ENCODE data around the gene GAREM1. TPM values are rescaled to one million over a fixed set of nuclear protein-coding genes. Genes with fewer than 3 reads are reported as not detected.
"Not testable (repeated sequence)": the region's sequence is repeated elsewhere in the genome, so short reads cannot be mapped to it uniquely, and the experiment has no call there.

GAREM1 gene
- total RNA-seq, 4 donors from 2014 or later, result 23.6 to 29.9 (median 29.1) TPM

DNA sequence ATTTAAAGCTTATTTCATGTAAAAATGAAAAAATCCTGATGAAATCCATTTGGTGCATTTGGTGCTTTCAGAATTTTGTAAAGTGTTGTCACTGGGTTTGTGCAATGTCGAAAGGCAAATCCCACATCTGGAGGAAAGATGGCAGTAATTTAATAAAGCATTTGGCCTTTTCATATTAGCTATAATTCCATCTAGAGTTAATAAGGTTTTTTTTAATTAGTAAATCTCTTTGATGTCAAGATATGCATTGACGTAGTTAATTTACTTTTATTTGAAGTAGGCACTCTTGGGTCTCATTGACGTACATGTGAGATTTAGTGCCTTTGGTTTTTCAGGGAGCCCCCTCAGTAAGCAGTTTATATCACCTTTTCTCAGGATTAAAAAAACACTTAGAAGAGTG, 12.3 kb upstream of the GAREM1 start:
- Histone ChIP-seq H3K36me3 (no peaks in the 10 kb centered on the region), H3K4me1 (no peaks in the 10 kb centered on the region), H3K9me3 (no peaks in the 10 kb centered on the region), H3K27ac (no peak overlapping the region), H3K27me3 (no peaks in the 10 kb centered on the region), H3K4me3 (no peak overlapping the region)
- TF ChIP-seq, protein P1, sequence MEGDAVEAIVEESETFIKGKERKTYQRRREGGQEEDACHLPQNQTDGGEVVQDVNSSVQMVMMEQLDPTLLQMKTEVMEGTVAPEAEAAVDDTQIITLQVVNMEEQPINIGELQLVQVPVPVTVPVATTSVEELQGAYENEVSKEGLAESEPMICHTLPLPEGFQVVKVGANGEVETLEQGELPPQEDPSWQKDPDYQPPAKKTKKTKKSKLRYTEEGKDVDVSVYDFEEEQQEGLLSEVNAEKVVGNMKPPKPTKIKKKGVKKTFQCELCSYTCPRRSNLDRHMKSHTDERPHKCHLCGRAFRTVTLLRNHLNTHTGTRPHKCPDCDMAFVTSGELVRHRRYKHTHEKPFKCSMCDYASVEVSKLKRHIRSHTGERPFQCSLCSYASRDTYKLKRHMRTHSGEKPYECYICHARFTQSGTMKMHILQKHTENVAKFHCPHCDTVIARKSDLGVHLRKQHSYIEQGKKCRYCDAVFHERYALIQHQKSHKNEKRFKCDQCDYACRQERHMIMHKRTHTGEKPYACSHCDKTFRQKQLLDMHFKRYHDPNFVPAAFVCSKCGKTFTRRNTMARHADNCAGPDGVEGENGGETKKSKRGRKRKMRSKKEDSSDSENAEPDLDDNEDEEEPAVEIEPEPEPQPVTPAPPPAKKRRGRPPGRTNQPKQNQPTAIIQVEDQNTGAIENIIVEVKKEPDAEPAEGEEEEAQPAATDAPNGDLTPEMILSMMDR (IDR thresholded peaks at IDR 0.05), result no peak
- TF ChIP-seq POLR2A (IDR thresholded peaks at IDR 0.05), result no peak
- no peak for DNase-seq

- no peaks in the 10 kb centered on the region for H3K27me3 ChIP-seq
- H3K4me3 ChIP-seq, result no peak overlapping the region
- no peaks in the 10 kb centered on the region for H3K4me1 ChIP-seq
- no peaks in the 10 kb centered on the region for H3K36me3 ChIP-seq
- DNase-seq, result no peak
- H3K9me3 ChIP-seq, result no peaks in the 10 kb centered on the region
- TF ChIP-seq, protein P1 (IDR thresholded peaks at IDR 0.05), result no peak
- no peak for TF ChIP-seq POLR2A (IDR thresholded peaks at IDR 0.05)
- no peak overlapping the region for H3K27ac ChIP-seq
Observed at GRCh38 chr18:32482117-32482516, 11.4 kb upstream of the GAREM1 start.

- no peak for DNase-seq
- no peaks in the 10 kb centered on the region for H3K36me3 ChIP-seq
- TF ChIP-seq, protein P1 (IDR thresholded peaks at IDR 0.05), result no peak
- TF ChIP-seq POLR2A (IDR thresholded peaks at IDR 0.05), result no peak
- no peaks in the 10 kb centered on the region for H3K4me1 ChIP-seq
- H3K9me3 ChIP-seq, result no peaks in the 10 kb centered on the region
- H3K27ac ChIP-seq, result no peak overlapping the region
- no peaks in the 10 kb centered on the region for H3K27me3 ChIP-seq
- H3K4me3 ChIP-seq, result no peak overlapping the region
Observed at GRCh38 chr18:32480581-32480980, 9.9 kb upstream of the GAREM1 start.

DNA sequence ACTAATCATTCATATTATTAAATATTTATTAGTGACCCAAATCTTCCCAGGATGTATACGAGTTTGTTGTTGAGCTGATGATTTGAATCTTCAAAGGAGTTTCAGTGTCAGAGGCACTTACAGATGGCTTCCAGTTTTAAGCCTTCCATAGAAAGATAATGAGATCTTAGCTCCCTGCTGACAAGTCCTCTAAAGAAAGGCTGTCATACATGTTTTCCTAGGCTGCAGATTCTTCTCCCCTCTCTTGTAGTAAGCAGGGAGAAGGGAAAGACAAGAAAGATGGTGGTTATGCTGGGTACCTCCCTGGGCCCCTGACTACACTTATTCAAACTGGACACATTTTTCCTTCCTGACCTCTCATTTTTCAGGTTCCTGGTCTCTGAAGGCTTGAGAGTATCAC, 8.1 kb upstream of the GAREM1 start:
- TF ChIP-seq, protein P1 (IDR thresholded peaks at IDR 0.05), result no peak
- no peak for TF ChIP-seq POLR2A (IDR thresholded peaks at IDR 0.05)
- no peaks in the 10 kb centered on the region for H3K27me3 ChIP-seq
- DNase-seq, result no peak
- H3K4me1 ChIP-seq, result no peaks in the 10 kb centered on the region
- H3K4me3 ChIP-seq, result no peak overlapping the region
- no peaks in the 10 kb centered on the region for H3K36me3 ChIP-seq
- no peaks in the 10 kb centered on the region for H3K9me3 ChIP-seq
- H3K27ac ChIP-seq, result no peak overlapping the region

DNA sequence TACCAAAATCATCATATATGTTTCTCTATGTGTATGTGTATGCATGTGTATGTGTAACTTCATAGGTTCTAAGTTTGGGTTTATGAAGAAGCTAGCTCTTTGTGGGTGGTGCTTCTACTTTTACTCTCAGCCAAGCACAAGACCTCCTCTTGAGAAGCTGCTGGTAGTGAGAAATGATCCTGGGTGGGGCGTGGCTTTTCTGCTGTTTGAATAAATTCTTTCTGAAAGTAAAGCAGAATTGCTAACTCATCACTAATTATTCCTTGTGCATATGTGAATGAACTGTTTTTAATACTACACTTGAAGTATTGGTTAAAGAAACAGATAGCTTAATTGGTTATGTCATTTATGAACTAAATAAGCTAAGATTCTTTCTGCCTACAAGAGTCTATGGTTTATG, 7.6 kb upstream of the GAREM1 start:
- no peak for TF ChIP-seq POLR2A (IDR thresholded peaks at IDR 0.05)
- TF ChIP-seq, protein P1 (IDR thresholded peaks at IDR 0.05), result no peak

GRCh38 chr18:32476106-32476505, 5.4 kb upstream of the GAREM1 start:
- no peak for DNase-seq
- no peaks in the 10 kb centered on the region for H3K9me3 ChIP-seq
- H3K4me3 ChIP-seq, result no peak overlapping the region
- H3K27ac ChIP-seq, result no peak overlapping the region
- no peaks in the 10 kb centered on the region for H3K27me3 ChIP-seq
- no peaks in the 10 kb centered on the region for H3K36me3 ChIP-seq
- no peaks in the 10 kb centered on the region for H3K4me1 ChIP-seq
- TF ChIP-seq POLR2A (IDR thresholded peaks at IDR 0.05), result no peak
- TF ChIP-seq, protein P1 (IDR thresholded peaks at IDR 0.05), result no peak

More for the DNA sequence above, 7.6 kb upstream of the GAREM1 start:
- Histone ChIP-seq H3K4me1 (no peaks in the 10 kb centered on the region), H3K4me3 (no peak overlapping the region), H3K36me3 (no peaks in the 10 kb centered on the region), H3K27ac (no peak overlapping the region), H3K27me3 (no peaks in the 10 kb centered on the region), H3K9me3 (no peaks in the 10 kb centered on the region)
- no peak for DNase-seq

GRCh38 chr18:32475069-32475468, 4.4 kb upstream of the GAREM1 start:
- not testable (repeated sequence) for DNase-seq, H3K9me3 ChIP-seq, H3K27me3 ChIP-seq, H3K36me3 ChIP-seq, H3K4me3 ChIP-seq, H3K27ac ChIP-seq, H3K4me1 ChIP-seq

Data from Peyer's patch (tissue), 4 donors.